Coronary artery (tissue), 2 donors: Measurements from ENCODE around the gene DDX54.

Experiments
- DNase-seq: peaks from one replicate; pipeline ENCODE4 v3.0.0-alpha.2; 2017; ENCODE audit warnings: low spot score
- H3K27ac ChIP-seq, 2 donors: fragments of 200-600 bp; sonication (generic); one replicate each; pipeline ENCODE4 v1.5.1; 2016 to 2019
- H3K4me3 ChIP-seq: fragments of 200-600 bp; sonication (generic); 2 replicates; pipeline ENCODE4 v1.5.1; 2016; ENCODE audit warnings: mild to moderate bottlenecking, moderate library complexity
- CTCF ChIP-seq: fragments of 200-600 bp; sonication (generic); IDR thresholded peaks from one replicate; pipeline ENCODE4 v1.5.1; 2019; ENCODE audit warnings: antibody characterized with exemption

The DDX54 gene

GRCh38 chr12:113161415-113162016, 23.8 kb downstream of the DDX54 start:
- TF ChIP-seq CTCF, result no peak
- Histone ChIP-seq H3K4me3 (no peak overlapping the region), H3K27ac (no peak overlapping the region)
- DNase-seq, result no peak

GRCh38 chr12:113159937-113160336, 25.3 kb downstream of the DDX54 start:
- no peak for TF ChIP-seq CTCF
- no peak overlapping the region for H3K27ac ChIP-seq
- DNase-seq, result no peak
- H3K4me3 ChIP-seq, result no peak overlapping the region

GRCh38 chr12:113158439-113159203, 26.7 kb downstream of the DDX54 start:
- Histone ChIP-seq H3K4me3 (no peak overlapping the region), H3K27ac (no peak overlapping the region)
- no peak for DNase-seq
- TF ChIP-seq CTCF, result no peak

DNA sequence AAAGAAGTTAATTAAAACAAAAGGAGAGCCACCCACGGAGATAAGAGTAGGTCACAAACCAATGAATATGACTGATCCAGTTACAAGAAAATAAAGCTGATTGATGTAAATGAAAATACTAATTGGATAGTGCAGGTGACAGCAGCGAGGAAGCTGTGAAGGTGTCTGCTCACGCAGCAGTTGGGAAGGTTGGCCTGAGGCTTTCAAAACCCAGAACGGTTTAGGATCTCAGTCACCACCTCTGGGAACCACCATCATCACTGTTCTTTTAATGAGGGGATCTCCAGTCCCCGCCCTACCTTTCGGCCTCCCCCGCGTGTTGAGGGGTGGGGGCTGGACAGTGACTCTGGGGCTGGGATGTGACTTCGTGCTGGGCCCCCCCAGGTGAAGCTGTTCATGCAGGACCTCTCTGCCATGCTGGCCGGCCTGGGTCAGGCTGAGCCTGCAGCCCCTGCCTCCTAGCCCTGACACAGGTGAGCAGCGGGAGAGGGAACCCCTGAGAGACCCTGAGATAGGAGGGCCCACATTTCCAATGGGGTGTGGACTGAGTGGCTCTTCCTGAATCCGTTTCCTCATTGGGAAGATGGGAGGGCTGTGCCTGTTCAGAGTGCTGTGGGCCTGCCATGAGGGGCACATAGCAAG, 27.9 kb downstream of the DDX54 start:
- Histone ChIP-seq H3K4me3 (no peak overlapping the region), H3K27ac (no peak overlapping the region)
- TF ChIP-seq CTCF, result no peak
- DNase-seq, result no peak

DNA sequence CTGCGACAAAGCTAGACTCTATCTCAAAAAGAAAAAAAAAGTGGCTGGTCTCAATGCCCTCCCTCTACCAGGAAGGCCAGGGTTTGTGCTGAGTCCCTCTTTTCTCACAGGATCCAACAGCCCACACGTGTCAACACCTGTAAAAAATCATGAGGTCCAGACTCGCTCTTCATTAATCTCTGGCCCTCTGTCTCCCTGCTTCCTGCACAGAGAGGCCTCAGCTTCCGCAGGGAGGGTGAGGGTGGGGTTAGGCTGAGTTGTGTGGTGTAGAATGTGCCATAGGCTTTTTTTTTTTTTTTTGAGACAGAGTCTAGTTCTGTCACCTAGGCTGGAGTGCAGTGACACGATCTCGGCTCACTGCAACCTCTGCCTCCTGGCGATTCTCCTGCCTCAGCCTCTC, 29.6 kb downstream of the DDX54 start:
- Histone ChIP-seq H3K4me3 (no peak overlapping the region), H3K27ac (no peak overlapping the region)
- no peak for DNase-seq
- TF ChIP-seq CTCF, result no peak

DNA sequence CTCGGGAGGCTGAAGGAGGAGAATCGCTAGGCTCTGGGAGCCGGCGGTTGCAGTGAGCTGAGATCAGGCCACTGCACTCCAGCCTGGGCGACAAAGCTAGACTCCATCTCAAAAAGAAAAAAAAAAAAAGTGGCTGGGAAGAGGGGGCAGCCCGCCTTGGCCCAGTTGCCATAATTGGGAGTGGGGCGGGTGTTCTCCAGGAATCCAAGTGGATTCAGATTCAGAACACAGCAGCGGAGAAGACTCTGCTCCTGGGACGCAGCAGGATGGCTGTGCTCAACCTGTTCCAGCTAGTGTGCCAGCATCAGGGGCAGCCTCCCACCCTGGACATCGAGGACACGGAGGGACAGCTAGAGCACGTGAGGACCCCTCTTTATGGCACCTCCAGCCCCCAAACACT, 30.2 kb downstream of the DDX54 start:
- Histone ChIP-seq H3K4me3 (no peak overlapping the region), H3K27ac (no peak overlapping the region)
- no peak for TF ChIP-seq CTCF
- no peak for DNase-seq
